Ascending aorta (tissue), 2 donors: Measurements from ENCODE around the gene MYCT1. TPM values are rescaled to one million over a fixed set of nuclear protein-coding genes. Genes with fewer than 3 reads are reported as not detected.

Source experiments
- DNase-seq, 2 donors: peaks; one replicate each; pipeline ENCODE4 v3.0.0-alpha.2; 2019; ENCODE audit warnings: low spot score in 2 of 2
- H3K27ac ChIP-seq, 2 donors: fragments of 200-600 bp; sonication (generic); one replicate each; pipeline ENCODE4 v1.5.1; 2016 to 2017; ENCODE audit warnings: mild to moderate bottlenecking in 1 of 2
- H3K27me3 ChIP-seq: fragments of 200-600 bp; sonication (generic); one replicate; pipeline ENCODE4 v1.5.1; 2017
- H3K36me3 ChIP-seq, 2 donors: fragments of 200-600 bp; sonication (generic); one replicate each; pipeline ENCODE4 v1.5.1; 2016
- H3K4me1 ChIP-seq, 2 donors: fragments of 200-600 bp; sonication (generic); one replicate each; pipeline ENCODE4 v1.5.1; 2016 to 2017; ENCODE audit warnings: mild to moderate bottlenecking in 1 of 2
- H3K4me3 ChIP-seq, 2 donors: fragments of 200-600 bp; sonication (generic); one replicate each; pipeline ENCODE4 v1.5.1; 2016 to 2017; ENCODE audit warnings: mild to moderate bottlenecking in 1 of 2
- H3K9me3 ChIP-seq, 2 donors: fragments of 200-600 bp; sonication (generic); one replicate each; pipeline ENCODE4 v1.5.1; 2016
- intact Hi-C: fragments of 100-400 bp; cut with DNase I; formaldehyde crosslinking; loops from one replicate; pipeline ENCODE4 v1.15.1; 2023
- total RNA-seq: library from RNA; depleted of rRNA; stranded (reverse); fragments of >200 nt; gene quantifications from one replicate; pipeline ENCODE4 v1.1.0, GENCODE V29; 2016
- TF ChIP-seq, protein P1 (sequence below), 3 experiments: fragments of 200-600 bp in 2 of 3; fragments of 450-650 bp in 1 of 3; sonication (generic) in 2 of 3; IDR thresholded peaks; one replicate each; pipeline ENCODE4 v1.5.1; 2016 to 2019; ENCODE audit warnings: antibody characterized with exemption in 3 of 3, mild to moderate bottlenecking in 1 of 3, moderate library complexity in 1 of 3

The MYCT1 gene
- total RNA-seq, 1 donor from 2014 or later: 15.6 TPM

DNA sequence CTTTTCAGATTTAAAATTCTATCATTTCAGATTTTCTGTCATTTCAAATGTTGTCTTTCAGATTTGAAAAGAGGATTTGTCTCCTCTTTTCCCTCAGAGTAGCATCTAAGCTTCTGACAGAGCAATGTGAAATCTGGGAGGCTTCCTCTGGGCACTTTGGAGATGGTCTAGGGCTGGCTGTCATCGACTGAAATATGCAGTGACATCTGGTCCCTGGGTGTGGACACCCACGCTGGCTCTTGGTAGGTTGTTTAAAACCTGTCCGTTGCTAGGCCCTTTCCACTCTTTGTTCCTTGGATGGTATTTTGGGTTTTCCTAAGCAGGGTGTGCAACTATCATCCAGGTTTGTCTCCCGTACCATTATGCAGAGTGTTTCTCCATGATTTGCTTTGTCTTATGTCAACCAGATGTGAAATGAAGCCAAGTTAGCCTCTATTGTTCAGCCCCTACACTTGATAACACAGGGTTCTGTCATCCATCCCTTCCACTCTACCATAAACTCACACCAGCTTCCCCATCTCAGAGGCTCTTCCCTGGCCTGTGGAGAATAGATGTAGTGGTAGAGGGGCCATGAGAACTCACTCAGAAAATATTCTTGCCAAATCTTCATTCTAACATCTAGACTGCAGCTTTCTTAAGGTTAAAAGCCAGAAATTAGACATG lies 47.9 kb downstream of the MYCT1 start:
- intact Hi-C loops: loop anchor here (5.0 kb wide), 1 partner anchor 277 kb away; no protein-coding TSS in a partner anchor
- TF ChIP-seq, protein P1, sequence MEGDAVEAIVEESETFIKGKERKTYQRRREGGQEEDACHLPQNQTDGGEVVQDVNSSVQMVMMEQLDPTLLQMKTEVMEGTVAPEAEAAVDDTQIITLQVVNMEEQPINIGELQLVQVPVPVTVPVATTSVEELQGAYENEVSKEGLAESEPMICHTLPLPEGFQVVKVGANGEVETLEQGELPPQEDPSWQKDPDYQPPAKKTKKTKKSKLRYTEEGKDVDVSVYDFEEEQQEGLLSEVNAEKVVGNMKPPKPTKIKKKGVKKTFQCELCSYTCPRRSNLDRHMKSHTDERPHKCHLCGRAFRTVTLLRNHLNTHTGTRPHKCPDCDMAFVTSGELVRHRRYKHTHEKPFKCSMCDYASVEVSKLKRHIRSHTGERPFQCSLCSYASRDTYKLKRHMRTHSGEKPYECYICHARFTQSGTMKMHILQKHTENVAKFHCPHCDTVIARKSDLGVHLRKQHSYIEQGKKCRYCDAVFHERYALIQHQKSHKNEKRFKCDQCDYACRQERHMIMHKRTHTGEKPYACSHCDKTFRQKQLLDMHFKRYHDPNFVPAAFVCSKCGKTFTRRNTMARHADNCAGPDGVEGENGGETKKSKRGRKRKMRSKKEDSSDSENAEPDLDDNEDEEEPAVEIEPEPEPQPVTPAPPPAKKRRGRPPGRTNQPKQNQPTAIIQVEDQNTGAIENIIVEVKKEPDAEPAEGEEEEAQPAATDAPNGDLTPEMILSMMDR (IDR thresholded peaks at IDR 0.05): no peak
- H3K27ac ChIP-seq: no peak overlapping the region
- H3K36me3 ChIP-seq: no peaks in the 10 kb centered on the region
- no peaks in the 10 kb centered on the region for H3K27me3 ChIP-seq
- no peaks in the 10 kb centered on the region for H3K9me3 ChIP-seq
- DNase-seq: no peak
- H3K4me1 ChIP-seq: no peaks in the 10 kb centered on the region
- H3K4me3 ChIP-seq: no peak overlapping the region

DNA sequence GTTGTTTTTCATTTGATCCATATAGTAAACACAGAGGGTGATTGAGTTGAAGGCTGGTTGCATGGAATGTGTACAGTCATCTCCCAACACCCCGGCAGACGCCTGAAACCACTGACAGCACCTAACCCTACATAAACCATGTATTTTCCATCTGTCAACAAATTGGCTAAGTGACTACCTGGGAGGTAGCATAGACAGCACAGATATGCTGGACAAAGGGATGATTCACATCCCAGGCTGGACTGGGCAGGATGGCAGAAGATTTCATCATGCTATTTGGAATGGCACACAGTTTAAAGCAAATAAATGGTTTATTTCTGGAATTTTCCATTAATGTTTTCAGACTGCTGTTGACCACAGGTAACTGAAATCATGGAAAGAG lies 48.5 kb downstream of the MYCT1 start:
- H3K36me3 ChIP-seq: no peaks in the 10 kb centered on the region
- H3K4me3 ChIP-seq: no peak overlapping the region
- TF ChIP-seq, protein P1 (IDR thresholded peaks at IDR 0.05): no peak
- H3K27me3 ChIP-seq: no peaks in the 10 kb centered on the region
- DNase-seq: no peak
- no peak overlapping the region for H3K27ac ChIP-seq
- no peaks in the 10 kb centered on the region for H3K4me1 ChIP-seq
- intact Hi-C loops: loop anchor here (5.0 kb wide), 1 partner anchor 276 kb away; no protein-coding TSS in a partner anchor
- H3K9me3 ChIP-seq: no peaks in the 10 kb centered on the region

DNA sequence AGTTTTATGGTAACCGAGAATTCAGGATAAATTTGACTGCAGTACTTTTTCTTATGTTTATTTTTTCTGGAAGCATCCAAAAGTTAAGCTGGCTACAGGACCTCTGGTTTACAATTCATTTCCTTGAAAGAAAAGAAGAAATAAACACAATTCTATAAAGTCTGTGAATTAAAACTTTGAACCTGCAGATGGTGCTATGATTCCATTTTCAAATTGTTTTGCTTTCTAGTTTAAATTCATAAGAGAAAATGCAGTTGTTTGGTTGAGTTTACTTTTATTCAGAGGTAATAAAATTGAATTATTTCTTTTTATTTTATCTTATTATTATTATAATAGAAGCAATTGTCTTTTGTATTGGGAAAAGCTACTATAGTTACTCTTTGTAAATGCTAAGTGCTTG lies 51.1 kb downstream of the MYCT1 start:
- H3K27ac ChIP-seq: no peak overlapping the region
- no peaks in the 10 kb centered on the region for H3K27me3 ChIP-seq
- TF ChIP-seq, protein P1 (IDR thresholded peaks at IDR 0.05): no peak
- intact Hi-C loops: loop anchor here (5.0 kb wide), 1 partner anchor 273 kb away; no protein-coding TSS in a partner anchor
- H3K9me3 ChIP-seq: no peaks in the 10 kb centered on the region
- no peaks in the 10 kb centered on the region for H3K4me1 ChIP-seq
- no peak overlapping the region for H3K4me3 ChIP-seq
- H3K36me3 ChIP-seq: no peaks in the 10 kb centered on the region
- no peak for DNase-seq

DNA sequence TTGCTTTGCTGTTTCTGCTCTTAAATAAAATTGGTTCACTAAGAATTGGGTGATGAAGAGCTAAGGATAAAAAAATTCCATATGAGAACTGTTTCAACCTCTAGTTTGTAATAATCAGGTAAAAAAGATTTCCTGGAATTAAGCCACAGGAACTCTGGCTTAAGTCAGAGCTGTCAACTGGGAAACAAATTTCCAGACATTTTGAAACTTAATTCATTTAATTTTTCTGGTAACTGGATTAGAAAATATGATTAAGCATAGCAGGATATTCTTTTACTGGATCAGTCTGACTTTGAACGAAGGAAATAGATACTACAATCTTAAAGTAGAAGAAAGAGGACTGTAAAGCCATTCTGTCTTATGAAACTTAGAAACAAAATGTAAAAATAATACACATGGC lies 51.6 kb downstream of the MYCT1 start:
- TF ChIP-seq, protein P1 (IDR thresholded peaks at IDR 0.05): no peak
- Histone ChIP-seq H3K9me3 (no peaks in the 10 kb centered on the region), H3K27ac (no peak overlapping the region), H3K36me3 (no peaks in the 10 kb centered on the region), H3K27me3 (no peaks in the 10 kb centered on the region), H3K4me1 (no peaks in the 10 kb centered on the region), H3K4me3 (no peak overlapping the region)
- intact Hi-C loops: loop anchor here (5.0 kb wide), 1 partner anchor 273 kb away; no protein-coding TSS in a partner anchor
- DNase-seq: no peak

DNA sequence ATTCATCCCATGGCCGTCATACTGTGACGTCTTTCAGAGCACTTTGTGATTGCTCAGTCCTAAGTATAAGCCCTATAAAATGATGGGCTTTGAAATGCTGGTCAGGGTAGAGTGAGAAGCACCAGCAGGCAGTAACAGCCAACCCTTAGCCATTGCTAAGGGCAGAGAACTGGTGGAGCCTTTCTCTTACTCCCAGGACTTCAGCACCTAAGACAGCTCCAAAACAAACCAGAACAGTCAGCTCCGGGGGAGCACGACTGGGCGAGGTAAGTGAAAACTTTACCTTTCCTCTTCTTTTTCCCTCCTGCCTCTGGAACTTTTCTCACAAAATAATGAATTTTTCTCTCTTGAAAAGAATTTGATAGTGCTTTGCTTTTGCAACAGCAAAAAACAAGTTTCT lies 53.0 kb downstream of the MYCT1 start, which contains the start of gene VIP:
TSS of gene VIP (plus strand) at position 104 of the 400 bp plus-strand sequence. CDS start 1,381 bp downstream, outside the sequence.
- H3K9me3 ChIP-seq: no peaks in the 10 kb centered on the region
- DNase-seq: no peak
- no peaks in the 10 kb centered on the region for H3K27me3 ChIP-seq
- H3K27ac ChIP-seq: no peak within 1 kb of the TSS
- no peaks in the 10 kb centered on the region for H3K36me3 ChIP-seq
- H3K4me3 ChIP-seq: no peak within 1 kb of the TSS
- intact Hi-C loops: no loop called here
- TF ChIP-seq, protein P1 (IDR thresholded peaks at IDR 0.05): no peak
- no peaks in the 10 kb centered on the region for H3K4me1 ChIP-seq
